Suppressor macrophage treated with lipopolysaccharide for 4 hours (primary cell): Measurements from ENCODE around the gene GUCY2C.

Experiments used
- DNase-seq: peaks from one replicate; pipeline ENCODE4 v3.0.0-alpha.2; 2020

GUCY2C gene

DNA sequence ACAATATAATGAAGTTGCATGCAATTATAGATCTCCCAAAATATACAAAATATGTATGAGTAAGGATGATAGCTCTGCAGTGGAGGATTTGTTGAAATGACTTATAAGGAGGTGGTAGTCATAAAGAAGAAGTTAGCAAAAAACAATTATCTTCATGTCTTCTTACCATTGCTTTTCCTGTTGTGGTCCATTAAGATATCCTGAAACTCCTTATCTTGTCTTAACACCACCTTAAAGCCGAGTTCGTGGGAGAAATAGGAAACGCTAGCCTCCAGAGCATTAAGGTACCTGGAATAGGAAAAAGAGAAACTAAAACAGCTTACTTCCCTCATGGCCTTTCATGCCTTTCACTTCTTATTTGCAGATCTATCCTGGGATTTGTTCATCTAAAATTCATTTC is 15.2 kb downstream of the GUCY2C start:
- DNase-seq, result no peak

DNA sequence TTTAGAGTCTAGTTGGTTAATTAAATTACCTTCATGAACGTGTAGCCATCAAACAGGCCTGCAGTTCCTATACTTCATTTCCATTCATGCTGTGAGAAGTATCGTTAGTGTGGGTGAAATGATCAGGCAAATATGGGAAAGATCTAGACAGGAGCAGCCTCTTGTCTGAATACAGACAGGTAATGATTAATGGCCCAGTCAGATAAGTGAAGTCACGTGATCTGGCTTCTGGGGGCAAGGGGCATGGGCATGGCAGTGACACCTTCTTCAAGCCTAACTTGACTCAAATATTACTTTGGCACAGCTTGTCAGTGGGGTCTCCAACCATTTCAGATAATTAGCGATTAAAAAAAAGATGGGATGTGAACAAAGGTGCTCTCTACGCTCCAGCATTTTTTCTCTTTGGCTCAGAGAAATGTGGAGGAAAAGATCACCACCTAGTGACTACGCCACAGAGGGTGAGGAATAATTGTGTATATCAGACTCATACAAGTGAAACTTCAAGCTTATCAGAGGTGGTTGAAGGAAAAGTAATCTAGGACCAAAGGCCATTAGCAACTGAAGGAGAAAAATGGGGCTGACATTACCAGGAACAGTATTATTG is 17.8 kb downstream of the GUCY2C start:
- DNase-seq, result no peak

DNA sequence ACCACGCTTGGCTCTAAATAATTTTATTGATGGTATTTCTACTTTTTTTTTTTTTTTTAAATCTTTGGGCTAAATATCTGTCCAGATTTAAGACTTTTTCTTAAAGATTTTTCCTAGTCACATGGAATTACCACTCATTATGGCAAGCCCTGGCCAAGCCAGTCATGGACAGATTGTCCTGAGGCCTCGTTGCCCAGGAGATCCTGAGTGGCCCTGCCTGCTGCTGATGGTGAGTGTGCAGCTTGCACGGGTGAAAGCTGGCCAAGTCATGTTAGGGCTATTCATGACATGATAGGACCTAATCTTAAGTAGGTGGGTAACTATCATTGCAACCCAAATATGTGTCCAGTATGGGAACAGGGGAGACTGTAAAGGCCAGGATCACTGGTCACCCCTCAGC is 27.8 kb downstream of the GUCY2C start:
- DNase-seq, result no peak

DNA sequence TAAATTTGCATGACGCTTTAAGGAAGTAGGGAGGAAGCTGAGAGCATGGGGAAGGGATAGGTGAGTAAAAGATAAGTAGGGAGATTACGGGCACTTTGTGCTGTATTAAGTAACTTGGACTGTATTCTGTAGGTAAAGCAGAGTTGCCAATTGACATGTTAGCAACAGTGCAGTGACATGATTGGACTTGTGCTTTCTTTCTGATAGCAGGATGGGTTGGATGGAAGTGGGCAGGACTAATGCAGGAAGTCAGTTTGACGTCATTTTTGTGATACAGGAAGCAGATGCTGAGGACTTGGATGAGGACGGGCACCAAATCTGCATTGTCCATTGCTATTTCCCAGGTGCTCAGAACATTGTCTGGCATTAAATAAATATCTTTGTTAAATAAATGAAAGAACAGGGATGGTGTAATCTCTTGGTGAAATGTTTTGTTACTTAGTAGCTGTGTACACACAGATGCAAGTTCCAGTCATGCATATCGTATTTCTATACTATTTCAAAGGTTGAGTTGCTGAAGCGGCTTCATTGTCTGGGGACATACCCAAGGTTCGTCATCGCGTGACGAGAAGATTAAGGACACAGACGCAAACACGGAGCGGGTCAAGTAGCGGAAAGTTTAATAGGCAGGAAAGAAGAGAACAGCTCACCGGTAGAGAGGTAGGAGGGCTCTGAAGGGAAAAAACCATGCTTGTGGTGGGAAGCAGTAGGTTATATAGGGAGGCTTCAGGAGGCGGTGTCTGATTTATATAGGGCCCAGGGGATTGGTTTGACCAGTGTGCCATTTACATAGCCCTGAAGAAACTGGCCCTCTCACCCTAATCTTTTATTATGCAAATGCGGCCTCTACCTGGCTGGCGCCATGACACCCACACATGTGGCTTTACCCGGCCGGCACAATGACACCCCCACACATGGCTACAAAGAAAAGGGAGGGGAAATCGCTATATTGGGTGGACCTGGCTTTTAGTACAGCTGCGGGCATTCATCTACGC is 30.7 kb downstream of the GUCY2C start:
- no peak for DNase-seq

DNA sequence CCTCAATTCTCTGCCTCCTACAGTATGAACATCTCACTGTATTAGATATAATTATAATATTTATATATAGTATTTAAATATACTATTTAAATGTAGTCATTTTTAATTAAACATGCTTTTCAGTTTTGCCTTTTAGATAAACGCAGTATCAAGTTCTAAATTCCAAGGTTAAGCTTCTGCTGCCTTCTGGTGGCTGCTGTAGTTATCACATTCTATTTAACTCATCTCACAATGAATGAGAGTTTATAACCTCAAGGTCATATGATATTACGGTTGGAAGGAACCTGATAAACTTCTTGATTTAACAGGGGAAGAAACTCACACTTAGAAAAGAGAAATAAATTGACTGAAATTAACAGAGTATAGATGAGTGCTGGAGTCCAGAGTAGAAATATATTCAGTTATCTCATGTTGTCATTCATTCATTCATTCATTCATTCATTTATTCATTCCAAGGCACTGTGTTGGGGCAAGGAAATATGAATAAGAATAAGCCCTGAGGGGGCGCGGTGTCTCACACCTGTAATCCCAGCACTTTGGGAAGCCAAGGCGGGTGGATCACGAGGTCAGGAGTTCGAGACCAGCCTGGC is 31.9 kb downstream of the GUCY2C start:
- peak; percentile 55 for DNase-seq

DNA sequence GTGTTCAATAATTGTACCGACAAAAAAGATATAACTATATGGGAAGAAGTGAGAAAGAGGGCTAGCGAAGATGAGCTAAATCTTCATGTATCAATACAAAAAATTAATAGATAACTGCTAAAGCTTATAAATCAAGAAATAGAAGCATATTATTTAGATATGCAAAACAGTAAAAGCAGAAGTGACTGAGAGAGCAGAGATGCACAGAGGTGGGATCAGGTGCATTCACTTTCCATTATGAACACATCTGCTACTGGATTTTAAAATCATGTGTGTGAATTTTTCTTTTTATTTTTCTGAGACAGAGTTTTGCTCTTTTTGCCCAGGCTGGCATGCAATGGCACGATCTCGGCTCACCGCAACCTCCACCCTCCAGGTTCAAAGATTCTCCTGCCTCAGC is 33.4 kb downstream of the GUCY2C start:
- no peak for DNase-seq

DNA sequence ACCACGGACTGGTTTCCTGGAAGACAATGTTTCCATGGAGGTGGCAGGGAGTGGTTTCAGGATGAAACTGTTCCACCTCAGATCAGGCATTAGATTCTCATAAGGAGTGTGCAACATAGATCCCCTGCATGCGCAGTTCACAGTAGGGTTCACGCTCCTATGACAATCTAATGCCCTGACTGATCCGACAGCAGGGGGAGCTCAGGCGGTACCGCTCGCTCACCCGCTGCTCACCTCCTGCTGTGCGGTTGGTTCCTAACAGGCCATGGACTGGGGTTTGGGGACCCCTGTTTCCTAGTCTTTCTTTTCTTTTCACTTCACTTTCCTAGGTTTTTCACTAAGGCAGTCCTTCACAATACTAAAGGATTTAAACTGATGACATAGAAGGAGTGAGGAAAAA is 39.6 kb downstream of the GUCY2C start:
- no peak for DNase-seq

DNA sequence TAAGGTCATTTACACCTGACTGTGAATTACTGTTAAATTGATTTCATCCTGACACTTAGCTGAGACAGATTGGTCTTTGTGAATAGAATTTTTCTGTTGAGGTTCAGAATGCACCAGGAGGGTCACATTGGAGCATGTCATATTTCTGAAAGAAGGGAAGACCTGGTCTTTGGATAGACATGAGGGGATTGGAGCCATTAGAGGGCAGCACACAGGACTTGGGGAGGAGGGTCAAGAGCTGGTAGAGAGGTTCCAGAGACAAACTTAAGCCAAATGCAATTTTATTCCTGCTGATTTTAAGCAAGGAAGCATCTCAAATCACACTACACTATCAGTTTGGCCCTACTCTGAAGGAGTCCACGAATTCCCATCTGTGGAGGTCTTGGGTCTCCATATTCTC is 41.1 kb downstream of the GUCY2C start:
- no peak for DNase-seq

DNA sequence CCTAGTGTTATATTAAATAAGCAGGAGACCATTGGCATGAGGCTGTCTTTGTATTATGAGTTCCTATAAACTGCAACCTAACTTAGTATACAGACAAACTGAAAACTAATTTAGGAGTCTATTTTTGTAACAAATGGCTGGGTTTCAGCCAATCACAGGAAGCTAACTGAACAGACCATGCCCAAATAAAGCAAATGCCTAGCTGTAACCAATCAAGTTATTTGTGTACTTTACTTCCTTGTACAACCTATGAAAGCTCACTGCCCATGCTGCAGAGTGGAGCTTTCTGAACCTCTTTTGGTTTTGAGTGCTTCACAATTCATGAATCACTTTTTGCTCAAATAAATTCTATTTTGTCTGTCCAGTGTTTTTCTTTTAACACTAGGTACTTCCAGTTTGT is 41.6 kb downstream of the GUCY2C start:
- DNase-seq, result no peak

DNA sequence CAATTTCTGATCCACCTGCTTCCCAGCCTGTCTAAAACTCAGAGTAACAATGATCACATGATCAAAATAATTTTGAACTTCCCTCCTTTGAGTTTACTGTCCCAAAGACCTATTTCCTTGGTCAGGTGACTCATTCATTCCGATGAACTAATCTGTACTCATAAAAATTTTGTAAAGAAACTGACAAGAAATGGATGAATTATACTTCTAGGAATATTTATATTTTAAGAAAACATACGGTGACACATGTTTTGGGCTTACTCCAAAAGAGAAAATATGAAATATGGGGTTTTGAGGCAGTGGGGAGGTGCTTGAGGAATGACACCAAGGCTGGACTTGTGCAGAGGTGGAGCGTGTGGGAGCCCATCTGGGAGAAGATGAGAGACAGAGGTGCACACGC is 42.0 kb downstream of the GUCY2C start:
- no peak for DNase-seq

DNA sequence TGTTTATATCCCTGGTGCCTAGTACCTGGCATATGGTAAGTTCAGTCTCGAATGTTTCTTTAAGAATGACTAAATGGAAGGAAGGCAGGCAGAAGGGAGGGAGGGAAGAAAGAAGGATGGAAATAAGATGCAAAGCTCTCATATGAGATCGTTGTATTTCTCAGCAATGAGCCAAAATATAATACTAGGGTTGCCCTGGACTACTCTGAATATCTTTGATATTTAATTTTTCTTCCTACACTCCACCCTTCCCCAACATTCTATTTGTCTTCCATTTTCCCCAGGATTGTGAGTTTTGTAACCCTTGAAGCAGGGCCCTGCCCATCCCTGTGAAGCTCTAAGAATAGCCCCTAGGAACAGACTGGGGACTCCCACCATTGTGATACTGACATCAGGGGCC is 43.9 kb downstream of the GUCY2C start:
- DNase-seq, result no peak

DNA sequence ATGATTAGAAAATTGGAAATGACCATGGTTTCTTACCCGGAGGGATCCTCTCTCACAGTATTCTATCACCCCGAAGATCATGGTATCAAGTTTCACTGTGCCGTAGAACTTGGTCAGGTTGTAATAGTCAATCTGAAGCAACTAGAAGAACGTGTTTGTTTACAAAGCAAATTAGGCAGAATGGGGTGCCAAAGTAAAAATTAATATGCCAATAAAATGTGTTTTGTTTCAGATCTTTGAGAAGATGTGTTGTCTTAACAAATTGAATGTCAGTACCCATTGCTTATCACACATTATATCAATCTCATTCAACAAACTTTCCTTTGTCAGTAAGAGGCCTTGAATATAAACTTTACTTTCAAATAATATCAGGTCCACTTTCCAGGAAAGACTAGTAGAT is 45.0 kb downstream of the GUCY2C start:
- no peak for DNase-seq

DNA sequence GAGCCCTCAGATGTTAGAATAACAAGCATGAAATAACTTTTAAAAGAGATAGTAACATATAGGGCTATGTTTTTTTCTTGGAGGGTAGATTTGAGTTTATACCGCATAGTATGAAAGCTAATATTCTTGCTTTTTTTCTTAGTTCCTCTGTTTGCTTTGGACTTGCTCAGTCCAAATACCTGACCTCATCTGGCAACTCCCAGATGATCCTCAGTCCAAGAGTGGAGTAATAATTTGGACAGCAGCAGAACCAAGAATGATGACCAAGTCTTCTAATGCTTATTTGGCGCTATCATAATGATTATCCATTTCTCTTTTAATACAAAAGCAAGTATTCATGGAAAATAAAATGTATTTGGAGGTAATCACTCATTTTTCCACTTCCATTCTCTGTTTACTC is 45.6 kb downstream of the GUCY2C start:
- DNase-seq, result no peak

DNA sequence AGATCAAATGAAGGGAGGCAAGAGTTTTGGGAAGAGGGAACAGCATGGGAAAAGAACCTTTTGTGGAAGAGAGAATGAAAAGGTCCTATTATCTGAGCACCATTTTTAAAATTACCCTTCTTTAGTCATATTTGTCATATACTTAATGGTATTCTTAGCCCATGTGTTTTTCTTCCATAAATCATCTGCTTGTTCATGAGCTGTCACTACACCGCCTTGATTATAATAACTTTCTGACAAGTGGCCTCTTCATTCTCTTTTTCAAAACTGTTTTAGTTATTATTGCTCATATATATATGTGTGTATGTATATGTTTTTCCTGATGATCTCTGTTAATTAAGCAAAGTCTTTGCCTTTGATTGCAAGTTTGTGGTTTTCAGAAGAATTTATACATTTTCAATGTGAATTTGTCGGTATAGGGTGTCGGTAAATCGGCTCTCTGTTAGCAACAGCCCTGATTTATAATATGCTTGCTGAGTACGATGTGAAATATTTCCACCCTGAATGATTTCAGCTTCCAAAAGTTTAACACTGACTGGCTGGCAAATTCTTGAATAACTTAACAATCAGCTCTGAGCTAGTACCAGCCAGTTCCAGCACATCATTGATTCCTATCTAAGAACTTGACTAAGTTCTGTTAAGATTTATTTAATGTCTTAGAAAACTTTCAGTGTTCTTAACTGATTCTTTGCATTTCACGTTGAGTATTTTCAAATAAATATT is 49.2 kb downstream of the GUCY2C start:
- no peak for DNase-seq

DNA sequence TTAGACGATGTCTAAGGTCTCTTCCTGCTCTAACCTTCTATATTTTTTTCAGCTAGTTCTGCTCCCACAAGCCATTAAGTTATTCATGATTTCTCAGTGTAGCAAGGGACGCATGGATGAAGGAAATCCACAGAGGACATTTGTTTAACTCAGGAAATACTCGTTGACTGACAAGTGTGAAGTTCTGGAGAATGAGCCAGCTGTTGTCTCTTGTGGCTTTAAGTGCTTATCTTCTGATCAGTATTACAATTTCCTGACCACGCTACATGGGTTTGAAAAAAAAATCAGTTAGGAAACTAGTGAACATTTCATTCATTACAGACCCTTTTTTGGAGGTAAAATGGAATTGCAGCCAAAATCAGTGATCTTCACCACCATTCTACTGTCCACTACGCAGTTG is 53.1 kb downstream of the GUCY2C start:
- no peak for DNase-seq

DNA sequence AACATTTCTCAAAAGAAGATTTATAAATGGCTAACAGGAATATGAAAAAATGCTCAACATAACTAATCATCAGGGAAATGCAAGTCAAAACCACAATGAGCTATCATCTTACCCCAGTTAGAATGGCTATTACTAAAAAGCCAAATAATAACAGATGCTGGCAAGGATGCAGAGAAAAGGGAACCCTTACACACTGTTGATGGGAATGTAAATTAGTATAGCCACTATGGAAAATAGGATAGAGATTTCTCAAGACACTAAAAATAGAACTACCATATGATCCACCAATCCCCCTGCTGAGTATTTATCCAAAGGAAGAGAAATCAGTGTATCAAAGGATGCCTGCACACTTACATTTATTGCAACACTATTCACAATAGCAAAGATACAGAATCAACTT is 58.3 kb downstream of the GUCY2C start:
- no peak for DNase-seq

DNA sequence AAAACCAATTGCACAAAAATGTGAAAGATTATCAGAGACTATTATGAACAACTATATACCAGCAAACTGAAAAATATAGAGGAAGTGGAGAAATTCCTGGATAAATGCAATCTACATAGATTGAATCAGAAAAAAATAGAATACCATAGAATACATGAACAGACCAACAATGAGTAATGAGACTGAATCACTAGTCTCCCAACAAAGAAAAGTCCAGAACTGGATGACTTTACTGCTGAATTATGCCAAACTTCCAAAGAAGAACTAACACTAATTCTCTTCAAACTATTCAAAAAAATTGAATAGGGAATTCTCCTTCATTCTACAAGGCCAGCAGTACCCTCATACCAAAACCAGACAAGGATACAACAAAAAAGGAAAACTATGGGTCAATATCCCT is 60.6 kb downstream of the GUCY2C start:
- DNase-seq, result no peak

DNA sequence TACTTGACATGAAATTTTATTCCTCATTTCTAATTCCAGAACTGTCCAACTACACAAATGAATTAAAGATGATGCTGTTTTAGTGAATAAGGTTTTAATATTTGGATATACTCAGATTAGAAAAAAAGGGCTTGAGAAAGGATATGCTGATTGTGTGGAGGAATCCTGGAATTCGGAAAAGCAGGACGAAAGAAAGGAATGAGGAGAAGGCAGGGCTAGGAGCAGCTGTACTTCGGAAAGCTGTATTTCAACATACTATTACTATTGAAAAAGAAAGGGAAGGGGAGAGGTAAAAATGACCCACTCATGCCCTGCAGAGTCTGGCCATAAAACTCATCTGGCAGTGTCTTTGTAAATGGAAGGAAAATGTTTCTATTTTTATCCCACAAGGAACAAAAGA is 65.6 kb downstream of the GUCY2C start:
- DNase-seq, result no peak

DNA sequence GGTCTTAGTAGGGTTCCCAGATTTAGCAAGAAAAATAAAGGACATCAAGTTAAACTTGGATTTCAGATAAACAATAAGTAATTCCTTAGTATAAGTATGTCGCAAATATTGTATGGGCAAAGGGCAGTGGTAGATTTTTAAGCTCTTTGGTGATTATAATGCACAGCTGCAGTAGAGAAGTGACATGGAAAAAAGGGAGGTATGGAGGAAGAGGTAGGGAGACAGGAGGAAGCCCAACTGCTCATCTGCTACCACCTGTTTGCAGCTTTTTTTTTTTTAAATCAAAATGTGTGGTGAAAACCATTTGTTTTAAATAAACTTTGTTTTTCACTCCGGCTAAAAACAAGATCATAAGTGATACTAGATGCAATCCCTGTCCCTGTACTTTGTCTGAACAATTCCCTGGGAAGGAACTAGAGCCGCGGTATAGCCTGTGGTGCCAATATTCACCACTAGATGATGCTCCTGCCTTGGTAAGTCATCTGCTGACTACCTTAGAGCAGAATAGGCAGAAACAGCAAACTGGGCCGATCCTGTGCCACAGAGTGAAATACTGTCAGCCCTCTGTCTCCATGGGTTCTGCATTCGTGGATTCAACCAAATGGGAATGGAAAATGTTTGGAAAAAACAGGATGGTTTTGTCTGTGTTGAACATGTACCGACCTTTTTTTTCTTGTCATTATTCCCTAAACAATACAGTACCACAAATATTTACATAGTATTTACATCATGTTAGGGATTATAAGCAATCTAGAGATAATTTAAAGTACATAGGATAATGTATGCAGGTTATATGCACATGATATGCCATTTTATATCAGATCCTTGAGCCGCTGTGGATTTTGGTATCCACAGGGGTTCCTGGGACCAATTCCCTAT is 66.3 kb downstream of the GUCY2C start:
- peak; percentile 77 for DNase-seq

DNA sequence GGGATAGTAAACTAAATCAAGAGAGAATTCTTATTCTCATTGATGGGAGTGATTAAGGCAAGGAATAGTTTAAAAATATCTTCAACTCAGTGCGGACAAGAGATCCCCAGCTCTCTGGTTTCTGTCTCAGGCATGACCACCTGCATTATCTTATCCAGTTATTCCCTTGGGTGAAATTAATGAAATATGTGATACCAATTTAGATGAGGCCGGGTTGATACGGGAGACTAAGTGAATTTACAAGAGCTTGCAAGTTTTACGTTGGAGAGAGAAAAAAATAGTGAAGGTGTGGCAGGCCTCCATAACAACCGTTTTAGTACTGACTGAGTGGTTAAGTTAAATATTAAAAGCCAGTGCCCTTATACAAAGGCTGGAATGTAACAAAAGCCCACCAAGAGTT is 67.6 kb downstream of the GUCY2C start:
- no peak for DNase-seq

DNA sequence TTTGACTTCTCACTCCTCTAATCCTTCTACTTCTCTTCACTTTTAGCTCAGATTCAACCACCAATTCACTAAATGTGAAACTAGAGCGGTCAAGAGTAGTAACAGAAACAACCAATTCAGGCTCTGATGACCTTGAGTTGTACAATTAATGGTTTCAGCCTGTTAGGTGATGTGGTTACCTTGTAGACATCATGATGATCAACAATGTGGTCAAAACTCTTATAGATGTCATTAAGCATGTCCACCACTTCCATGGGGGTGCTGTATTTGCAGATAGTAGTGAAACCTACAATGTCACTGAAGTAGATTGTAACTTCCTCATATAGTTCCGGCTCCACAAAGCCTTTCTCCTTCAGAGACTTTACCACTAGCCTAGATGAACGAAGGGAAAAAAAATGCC is 74.6 kb downstream of the GUCY2C start:
- peak; percentile 25 for DNase-seq

DNA sequence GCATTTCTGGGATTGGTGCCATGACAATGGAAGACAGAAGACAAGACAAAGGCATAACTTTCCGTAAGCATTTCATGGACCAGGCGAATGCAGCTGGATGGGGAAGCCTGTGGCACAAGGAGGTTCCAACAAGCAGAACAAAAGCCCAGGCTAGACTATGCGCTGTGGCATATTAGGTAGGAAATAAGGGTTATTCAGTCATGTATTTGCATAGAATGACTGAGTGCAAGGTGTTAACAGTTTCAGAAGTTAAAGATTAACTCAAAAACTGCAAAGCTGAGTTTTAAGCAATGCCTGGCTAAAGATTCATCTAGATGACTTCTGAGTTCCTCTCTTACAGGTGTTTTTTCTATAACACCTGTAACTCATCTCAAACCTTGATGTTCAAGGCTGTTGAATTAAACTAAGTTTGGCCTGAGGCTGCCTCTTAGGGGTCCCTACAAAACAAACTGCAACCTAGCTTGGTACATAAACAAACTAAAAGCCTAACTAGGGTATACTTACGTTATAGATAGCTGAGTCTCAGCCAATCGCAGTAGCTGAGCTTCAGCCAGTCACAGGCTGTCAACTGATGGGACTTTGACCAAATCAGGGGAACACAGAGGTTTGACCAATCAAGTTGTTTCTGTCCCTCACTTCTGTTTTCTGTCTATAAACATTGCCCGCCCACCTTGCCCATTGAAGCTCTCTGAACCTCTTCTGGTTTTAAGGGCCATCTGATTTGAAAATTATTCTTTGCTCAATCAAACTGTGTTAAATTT is 76.5 kb downstream of the GUCY2C start:
- DNase-seq, result no peak
